CD4-positive, alpha-beta T cell treated with Interleukin-6 for 4 hours (primary cell): ENCODE data around the gene ARHGAP4.

Experiments
- DNase-seq: peaks from one replicate; pipeline ENCODE4 v3.0.0-alpha.2; 2020; ENCODE audit warnings: mixed read lengths

The ARHGAP4 gene

DNA sequence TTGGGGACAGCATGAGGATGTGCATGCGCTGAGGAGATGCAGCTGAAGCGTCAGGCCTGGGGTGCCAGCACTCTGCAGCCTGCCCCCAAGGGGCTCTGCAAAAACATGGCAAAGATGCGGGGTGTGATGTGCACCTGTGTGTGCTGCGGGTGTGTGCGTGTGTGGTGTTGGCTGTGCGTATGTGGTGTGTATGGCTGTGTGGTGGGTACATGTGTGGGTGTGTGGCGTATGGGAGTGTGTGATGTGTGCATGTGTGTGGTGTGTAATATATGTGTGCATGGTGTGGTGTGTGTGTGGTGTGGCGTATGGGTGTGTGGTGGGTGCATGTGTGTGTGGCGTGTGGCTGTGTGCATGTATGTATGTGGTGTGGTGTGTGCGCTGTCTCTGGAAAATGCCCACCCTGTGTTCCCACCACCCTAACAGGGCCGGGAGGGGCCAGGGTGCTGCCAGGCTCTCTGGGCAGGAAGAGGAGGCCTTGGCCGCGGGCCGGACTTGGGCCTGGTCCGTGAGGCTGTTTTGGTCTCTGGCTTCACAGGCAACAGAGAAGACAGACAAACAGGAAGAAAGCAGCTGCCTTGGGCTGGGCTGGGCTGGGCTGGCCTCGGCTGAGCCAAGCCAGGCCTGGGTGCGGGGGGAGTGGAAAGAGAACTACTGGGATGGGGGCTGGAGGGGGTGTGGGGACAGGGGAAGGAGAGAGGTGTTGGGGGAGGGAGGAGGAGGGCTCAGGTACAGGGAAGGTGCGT, 22.7 kb downstream of the ARHGAP4 start:
- no peak for DNase-seq

DNA sequence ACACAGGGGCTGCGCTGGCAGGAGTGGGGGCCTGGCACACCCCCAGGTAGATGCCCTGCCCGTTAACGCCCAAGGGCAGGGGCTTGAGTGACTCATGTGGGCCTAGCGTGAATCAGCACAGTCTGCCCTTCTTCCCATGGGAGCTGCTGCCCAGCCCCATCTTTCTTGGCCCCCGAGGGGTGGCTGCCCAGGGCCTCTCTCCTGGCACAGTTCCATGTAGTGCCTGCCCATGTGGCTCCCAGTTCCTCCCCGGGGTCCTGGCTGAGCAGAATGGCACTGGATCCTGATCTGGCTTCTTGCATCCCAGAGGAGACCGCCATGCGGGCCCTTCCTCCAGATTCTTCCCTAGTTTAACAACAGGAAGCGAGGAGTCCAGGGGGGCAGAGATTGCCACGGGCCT, 23.7 kb downstream of the ARHGAP4 start:
- no peak for DNase-seq

DNA sequence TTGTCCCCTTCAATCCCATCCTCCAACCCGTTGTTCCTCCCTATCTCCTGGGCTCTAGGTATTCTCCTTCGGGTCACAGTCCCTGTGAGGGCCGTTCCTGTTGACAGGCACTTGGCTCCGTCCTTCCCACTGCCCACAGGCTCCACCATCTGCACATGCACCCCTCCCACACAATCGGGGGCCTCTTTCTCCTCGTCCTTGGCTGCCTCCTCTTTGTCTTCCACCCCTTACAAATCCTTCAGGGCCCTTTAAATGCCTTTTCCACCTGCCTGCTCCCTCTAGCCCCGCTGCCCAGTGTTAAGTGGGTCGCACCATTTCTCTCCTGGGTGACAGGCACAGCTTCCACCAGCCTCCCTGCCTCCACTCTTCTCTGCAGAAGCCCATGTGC, 24.3 kb downstream of the ARHGAP4 start:
- no peak for DNase-seq

DNA sequence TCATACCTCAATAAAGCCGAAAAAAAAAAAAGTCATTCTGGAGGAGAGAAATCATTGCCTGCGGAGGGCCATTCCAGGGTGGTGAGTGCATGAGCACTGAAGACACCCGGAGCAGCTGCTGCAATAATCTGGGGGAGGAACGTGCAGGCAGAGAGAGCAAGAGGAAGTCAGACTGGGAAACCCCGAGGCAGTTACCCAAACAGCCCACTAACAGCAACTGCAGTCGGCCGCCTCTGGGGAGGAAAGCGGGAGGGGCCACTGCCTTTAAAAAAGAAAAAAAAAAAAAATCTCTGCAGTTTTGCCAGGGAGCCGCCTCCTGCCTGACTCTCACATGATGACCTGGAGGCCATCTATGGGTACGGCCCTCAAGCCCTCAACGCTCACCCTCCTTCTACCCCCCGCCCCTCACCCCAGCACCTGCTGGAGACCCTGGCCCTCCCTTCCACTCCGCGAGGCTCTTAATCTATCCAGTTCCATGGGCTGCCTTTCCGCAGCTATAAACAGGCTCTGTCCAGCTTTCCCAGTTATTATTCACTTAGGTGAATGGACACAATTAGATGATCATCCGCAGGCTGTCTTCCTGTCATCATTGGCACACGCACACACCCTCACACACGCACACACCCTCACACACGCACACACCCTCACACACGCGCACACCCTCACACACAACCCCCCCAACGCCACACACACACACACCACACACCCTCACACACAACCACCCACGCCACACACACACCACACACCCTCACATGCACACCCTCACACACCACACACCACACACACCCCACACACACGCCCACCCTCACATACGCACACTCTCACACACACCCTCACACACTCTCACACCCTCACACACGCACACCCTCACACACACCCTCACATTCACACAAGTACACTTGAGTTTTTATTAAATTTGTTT, 25.0 kb downstream of the ARHGAP4 start:
- DNase-seq, result peak; percentile 69

DNA sequence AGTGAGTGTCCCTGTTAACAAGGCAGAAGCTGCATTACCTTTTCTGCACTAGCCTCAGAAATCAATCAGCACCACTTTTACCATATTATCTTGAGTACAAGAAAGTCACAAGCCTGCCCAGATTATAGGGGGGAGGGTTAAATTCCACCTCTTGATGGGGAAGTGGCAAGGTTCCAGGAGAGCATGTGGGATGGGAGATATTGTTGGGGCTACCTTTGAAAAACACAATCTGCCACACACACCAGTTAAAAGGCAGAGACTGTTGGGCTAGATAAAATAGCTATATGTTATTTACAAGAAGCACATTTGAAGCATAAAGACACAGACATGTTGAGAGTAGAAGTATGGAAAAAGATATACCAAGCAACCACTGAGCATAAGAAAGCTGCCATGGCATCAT, 28.2 kb downstream of the ARHGAP4 start:
- DNase-seq, result no peak

DNA sequence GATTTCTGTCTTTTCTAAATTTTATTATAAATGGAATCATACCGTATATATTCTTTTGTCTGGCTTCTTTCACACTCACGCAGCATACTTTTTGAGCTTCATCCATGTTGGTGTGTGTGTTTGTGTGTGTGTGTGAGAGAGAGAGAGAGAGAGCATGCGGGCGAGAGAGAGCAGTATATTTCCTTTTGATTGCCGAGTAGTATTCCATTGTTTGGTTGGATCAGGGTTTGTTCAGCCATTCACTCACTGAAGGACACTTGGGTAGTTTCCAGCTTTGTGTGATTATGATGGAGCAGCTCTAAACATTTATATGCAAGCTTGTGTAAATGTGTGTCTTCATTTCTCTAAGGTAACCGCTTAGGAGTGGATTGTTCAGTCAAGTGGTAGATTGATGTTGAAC, 36.9 kb downstream of the ARHGAP4 start:
- no peak for DNase-seq

DNA sequence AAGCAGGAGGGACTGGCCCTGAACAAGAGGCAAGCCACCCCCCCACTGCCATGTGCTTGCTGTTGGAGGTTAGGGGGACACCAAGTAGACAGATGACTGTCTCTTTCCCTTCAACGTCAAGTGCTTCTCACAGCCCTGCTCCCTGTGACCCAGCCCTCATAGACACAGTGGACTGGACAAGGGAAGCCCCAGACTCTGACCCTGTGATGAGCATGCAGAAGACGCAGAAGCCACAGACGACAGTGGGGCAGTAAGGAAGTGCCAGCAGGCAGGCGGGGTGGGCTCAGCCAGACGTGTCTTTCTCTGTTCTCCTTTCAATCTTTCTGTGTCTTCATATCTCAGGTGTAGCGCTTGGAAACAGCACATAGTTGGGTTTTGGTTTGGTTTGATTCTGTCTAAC, 37.7 kb downstream of the ARHGAP4 start:
- no peak for DNase-seq

DNA sequence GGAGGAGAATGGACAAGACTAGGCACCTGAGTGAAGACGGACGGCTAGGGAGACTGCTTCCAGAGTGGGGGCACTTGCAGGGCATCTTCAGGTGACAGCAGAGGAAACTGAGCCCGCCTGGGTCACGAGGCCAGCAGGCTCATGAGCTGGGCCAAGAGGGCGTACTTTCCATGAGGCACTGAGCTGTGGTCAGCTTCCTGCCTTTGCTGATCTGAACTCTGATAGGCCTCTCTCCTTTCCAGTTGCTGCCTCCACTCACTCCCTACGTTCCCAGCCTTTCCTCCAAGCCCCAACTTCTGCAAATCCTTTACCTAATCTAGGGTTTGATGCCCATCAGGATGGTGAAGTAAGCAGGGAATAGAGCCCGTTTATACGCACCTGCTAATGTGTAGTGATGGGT, 38.7 kb downstream of the ARHGAP4 start:
- DNase-seq, result no peak

DNA sequence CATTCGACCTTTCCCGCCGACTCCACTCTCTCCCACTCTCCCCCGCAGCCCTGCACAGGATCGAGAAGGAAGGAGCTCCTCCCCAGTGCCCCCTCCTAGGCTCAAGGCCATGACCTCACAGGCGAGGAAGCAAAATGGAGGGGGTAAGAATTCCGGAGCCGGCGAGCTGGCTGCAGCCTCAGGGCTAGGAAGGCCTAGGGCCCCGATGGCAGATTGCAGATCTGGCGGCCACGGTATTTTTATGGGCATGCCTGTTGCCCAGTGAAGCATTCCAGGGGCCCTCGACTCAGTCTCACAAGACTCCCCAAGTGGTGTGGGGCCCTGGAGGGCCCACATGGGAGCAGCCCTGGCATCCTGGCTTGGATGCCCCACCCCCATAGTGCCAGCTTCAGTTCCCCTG, 39.1 kb downstream of the ARHGAP4 start:
- DNase-seq, result no peak

DNA sequence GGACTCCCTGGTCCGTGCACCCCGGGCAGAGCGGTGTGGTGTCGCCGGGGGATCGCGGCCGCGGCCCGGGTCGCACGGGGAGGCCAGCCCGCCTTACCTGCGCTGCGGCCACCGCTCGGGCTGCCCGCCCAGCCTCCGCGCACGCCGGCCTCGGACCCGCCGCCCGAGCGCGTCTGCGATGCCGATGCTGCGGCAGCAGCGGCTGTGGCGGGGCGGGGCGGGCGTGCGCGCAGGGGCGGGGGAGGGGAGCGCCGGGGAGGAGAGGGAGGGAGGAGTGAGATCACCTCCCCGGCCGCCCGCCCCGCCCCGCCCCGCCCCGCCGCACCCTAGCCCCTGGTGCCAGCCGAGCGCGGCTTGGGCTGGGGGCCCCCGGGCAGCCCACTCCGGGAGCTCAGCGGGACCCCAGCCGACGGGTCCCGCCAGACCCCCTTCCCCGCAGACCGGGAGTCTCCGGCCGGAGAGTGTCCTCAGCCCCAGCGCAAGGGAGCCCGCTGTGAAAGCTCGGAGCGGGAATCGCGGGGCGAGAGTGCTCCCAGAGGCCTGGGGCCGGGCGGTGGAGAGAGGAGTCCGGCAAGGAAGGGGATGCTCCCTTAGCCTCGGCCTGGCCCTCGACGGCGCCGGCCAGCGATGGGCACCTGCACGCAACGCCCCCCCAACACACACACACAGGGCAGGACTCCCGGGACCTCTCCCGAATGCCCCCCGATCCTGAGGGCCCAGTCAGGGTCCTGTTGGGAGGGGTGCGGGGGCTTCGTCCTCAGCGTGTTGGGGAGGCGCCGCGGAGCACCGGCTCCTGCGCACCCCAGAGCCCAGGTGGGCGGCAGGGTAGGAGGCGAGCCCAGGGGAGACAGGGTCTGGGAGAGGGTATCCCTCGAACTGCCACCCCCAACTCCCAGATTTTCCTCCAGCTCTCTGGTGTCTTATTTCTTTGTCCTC, 39.8 kb downstream of the ARHGAP4 start, which contains the start of gene L1CAM:
Gene L1CAM, minus strand, starts transcription at position 206 of the 936 bp plus-strand sequence. CDS start 10,337 bp downstream, outside the sequence.
- peak; percentile 68 for DNase-seq

DNA sequence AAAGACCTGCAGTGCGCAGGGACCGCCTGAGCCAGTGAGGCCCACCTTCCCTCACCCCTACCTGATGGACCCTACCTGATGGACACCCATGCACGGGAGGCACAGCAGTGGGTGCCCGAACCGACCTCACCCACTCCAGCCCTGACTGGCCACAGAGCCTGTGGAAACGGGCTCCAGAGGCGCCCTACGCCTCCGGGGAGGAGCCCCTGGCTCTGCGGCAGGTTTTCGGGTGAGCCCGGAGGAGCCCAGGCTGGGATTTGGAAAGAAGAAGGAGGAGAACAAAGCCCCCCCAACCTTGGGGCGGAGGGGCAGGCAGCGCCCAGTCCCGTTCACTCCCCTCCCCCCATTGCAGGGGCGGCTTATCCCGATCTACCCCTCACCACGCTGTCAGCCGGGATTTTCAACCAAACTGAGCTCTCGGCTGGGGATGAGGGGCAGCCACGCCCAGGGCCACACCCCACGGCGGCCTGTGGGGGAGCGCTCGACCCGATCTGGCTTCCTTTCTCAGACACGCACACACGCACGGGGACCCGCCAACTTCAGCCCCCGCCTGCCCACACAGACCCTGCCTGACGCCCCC, 40.8 kb downstream of the ARHGAP4 start:
- no peak for DNase-seq

DNA sequence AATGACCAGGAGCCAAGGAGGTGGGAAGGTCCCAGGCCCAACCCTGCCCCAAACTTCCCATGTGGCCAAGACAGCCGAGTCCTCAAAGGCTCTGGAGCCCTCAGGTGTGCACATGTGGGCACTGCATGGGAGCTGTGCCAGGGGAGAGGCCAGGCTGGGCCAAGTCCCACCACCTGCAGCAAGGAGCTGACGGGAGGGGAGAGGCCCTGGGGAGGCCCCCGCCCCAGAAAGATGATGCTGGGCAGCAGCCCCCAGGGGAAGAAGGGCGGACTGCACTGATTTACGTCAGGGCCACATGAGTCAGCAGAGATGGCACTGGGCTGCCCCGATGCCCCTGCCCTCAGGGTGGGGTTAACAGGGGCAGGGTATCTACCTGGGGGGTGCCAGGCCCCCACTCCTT, 41.5 kb downstream of the ARHGAP4 start:
- DNase-seq, result no peak

DNA sequence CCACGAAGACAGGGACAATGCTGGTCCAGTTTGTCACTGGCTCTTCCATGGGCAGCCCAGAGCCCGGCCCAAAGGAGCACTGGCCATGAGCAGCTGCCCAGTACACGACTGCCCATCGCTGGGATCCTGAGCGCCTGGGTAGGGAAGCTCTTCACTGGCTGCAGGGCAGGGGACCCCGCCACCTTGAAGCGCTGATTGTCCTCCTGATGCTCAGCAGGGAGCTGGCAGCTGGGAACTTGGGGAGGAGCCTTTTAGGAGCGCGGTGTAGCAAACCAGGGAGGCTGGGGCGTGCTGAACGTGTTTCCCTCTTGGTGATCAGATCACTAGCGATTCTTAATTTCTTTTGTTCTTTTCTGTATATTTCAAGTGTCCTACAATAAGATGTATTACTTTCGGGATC, 41.9 kb downstream of the ARHGAP4 start:
- DNase-seq, result no peak

DNA sequence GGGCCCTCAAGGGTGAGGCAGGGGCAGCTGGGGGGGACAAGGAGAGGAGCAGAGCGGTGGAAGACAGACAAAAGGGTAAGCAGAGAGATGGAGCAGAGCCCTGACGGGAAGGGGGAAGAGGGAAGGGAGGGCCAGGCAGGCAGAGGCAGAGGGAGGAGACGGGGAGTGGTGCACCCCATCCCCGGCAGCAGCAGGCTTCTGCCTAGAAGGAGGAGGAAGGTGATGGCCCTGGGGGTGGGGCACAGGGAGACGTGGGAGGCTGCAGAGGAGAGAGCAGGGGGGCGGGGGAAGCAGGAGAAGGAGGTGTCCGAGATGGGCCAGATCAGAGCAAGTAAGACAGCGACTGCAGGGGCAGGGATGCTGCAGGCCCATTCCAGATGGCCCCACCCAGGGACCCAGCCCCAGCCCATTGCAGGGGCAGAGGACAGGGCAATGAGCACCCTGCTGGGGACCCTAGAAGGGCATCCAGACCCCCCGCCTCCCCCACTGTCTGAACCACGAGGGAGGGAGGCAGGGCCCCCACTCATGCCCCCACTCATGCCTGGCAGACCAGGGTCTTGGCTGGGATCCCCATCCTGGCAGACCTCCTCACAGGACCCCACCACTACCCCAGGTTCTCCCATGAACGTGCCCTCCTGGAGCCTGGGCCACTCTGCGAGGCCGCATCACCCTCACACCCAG, 42.8 kb downstream of the ARHGAP4 start:
- DNase-seq, result no peak

DNA sequence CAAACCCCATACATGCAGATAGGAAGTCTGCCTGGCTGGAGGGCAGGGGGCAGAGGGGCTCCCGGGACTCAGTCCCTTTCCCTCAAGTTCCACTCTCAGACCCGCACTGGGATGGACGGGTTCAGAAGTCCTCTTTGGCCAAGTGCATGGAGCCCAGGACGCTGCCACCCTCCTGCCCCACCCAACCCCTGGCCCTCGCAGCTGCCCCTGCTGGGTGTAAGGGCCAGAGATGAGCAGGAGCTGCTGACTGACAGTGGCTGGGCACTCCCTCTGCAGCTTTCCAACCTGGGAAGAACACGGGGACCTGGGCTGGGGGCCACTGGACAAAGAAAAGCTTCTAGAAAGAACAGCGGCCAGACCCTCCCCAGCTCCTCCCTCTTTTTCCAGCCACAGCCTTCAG, 43.5 kb downstream of the ARHGAP4 start:
- no peak for DNase-seq

DNA sequence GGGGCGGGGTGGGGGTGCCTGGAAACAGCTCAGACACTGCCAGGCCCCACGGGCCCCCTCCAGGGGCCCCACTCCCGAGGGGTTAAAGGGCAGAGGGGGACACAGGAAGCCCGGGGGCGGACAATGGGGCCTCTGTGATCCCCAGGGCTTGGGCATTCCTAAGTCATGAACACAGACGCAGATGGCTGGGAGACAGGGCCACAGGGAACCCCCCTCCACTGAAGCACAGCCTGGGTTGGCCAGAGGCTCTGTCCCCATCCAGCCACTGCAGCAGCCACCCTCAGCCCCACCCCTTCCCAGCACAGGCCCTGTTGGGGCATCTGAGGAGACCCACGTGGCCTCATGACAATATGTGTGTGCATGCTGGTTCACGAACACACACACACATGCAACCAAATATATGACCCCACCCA, 44.0 kb downstream of the ARHGAP4 start:
- DNase-seq, result no peak

DNA sequence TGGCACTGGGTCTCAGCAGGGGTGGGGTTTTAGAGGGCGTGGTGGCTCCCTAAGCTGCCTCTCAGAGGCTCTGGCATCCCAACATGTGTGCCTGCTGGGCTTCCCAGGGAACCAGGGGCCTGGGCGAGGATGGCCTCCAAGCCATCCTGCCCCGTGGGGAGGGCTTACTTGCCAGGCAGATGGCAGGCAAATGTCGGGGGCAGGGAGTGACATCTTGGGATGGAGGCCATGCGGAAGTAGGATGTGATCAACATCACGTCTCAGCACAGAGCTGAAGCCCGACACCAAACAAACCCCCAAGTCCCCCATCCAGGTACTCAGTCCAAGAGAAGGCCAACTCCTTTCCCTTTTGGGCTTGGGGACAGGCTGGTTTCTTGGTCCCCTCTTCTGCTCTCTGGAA, 44.8 kb downstream of the ARHGAP4 start:
- no peak for DNase-seq

DNA sequence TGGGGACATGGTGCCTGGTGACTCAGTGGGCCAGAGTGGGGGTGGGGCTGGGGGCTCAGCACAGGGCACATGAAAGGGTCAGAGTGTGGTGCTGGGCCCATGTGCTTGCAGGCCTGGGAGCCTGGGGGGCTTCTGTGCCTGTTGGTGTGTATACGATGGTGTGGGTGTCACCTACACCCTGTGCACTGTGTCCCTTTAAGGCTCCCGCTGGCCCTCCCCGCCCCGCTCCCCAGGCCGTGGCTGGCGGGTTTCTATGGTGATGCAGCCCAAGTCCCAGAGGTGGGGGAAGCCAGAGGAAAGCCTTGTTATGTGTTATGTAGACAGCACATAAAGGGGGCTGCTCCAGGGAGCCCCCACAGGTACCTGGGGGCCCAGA, 45.6 kb downstream of the ARHGAP4 start:
- no peak for DNase-seq

DNA sequence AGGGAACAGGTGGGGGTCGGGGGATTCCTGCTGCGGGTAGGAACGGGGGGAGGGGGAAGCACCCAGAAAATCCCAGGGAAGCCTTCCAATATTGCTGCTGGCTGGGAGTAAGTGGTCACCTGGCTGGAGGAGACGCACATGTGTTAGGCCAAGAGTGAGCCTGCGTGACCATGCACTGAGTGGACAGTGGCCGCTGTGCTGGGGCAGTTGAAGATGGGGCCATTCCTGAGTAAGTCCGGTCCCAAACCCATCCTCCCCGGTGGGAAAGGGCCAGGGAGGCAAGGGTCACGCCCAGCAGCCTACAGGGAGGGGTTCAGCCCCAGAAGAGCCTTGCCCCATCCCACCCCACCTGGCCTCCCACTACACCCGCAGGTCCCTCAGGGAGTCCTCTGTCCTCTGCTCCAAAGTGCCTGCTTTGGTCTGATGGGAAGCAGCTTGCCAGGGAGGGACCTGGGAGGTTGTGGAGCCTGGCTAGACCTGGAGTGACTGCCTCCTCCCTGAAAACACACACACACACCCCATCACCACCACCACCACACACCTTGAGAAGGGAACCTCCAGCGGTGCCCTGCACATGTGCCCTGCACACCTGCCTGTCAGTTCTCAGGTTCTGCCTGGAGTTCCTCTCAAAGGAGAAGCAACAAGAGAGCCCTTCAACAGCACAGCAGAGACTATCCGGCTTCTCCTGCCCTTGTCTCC, 46.2 kb downstream of the ARHGAP4 start:
- no peak for DNase-seq

DNA sequence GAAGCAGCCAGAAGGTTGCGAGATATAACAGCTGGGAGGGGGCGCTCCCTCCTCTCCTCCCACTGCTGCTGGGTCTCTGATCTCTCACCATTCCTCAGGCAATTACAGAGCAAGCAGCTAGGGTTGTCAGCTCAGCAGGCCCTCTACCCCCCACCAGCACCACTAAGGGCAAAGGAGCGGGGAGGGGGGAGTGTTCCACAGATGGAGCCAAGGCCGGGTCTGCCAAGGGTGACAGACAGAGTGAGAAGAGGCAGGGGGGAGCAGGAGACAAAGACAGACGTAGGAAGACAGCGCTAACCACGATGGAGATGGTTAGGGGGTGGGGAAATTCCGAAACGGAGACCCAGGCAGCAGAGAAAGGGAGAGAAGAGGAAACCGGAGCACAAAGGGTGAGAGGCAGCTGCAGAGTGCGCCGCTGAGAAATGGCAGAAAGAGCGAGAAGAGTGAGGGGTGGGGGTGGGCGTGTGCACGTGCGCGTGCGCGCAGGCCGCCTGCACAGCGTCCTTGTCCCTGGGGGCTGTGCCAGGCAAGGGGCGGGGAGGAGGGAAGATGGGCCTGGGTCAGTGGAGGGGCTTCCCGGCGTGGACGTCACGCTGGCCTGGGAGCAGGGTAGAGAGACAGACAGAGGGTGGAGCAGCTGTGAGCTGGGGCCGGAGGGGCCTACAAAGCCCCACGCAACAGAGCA, 47.0 kb downstream of the ARHGAP4 start:
- no peak for DNase-seq

DNA sequence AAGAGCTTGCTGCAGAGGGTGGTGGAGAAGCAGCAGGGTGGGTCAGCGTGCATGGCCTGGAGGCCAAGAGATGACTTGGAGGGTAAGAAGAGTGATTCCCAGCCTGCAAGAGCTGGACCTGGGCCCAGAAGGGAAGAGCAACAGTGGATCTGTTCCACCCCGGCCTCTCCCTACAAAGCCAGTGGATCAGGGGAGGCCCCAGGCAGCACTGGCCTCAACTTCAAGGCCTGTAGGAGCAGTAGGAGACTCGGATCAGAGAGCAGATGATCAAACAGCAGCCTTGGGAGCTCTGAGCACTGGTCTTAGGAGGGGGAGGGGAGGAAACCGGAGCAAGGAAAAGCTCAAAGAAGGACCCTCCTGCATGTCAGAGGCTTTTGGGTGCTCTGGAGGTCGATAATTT, 47.7 kb downstream of the ARHGAP4 start:
- no peak for DNase-seq
